ENCODE measurements around the gene MID1.
A peak's percentile ranks its signal among the peaks of the same experiment; 100 is the strongest.

Gene MID1

GRCh38 chrX:10524578-10524977 lies 95.8 kb downstream of the MID1 start:
- DNase-seq: no peak

- no peak for DNase-seq
Measured at GRCh38 chrX:10519761-10520160, 100.6 kb downstream of the MID1 start.

GRCh38 chrX:10519278-10519677 lies 101.1 kb downstream of the MID1 start:
- no peak for DNase-seq

- DNase-seq: no peak
Measured at GRCh38 chrX:10518073-10518472, 102.3 kb downstream of the MID1 start.

GRCh38 chrX:10516781-10517322 lies 103.5 kb downstream of the MID1 start:
- DNase-seq: no peak

- DNase-seq: no peak
Measured at GRCh38 chrX:10514891-10515290, 105.5 kb downstream of the MID1 start.

GRCh38 chrX:10513974-10514373 lies 106.4 kb downstream of the MID1 start:
- no peak for DNase-seq

GRCh38 chrX:10512741-10513140 lies 107.6 kb downstream of the MID1 start:
- no peak for DNase-seq

GRCh38 chrX:10512258-10512657 lies 108.1 kb downstream of the MID1 start:
- peak; percentile 19 for DNase-seq

GRCh38 chrX:10509397-10509796 lies 111.0 kb downstream of the MID1 start:
- no peak for DNase-seq

GRCh38 chrX:10508891-10509290 lies 111.5 kb downstream of the MID1 start:
- no peak for DNase-seq

GRCh38 chrX:10507876-10508275 lies 112.5 kb downstream of the MID1 start:
- DNase-seq: peak; percentile 40

- no peak for DNase-seq
Measured at GRCh38 chrX:10507181-10507580, 113.2 kb downstream of the MID1 start.

- DNase-seq: peak; percentile 46
Measured at GRCh38 chrX:10506781-10507180, 113.6 kb downstream of the MID1 start.

- DNase-seq: no peak
Measured at GRCh38 chrX:10505726-10506125, 114.7 kb downstream of the MID1 start.

GRCh38 chrX:10502961-10503360 lies 117.4 kb downstream of the MID1 start:
- DNase-seq: no peak

- DNase-seq: no peak
Measured at GRCh38 chrX:10501611-10502010, 118.8 kb downstream of the MID1 start.

GRCh38 chrX:10496345-10496965 lies 123.9 kb downstream of the MID1 start:
- DNase-seq: no peak

GRCh38 chrX:10495677-10496076 lies 124.7 kb downstream of the MID1 start:
- DNase-seq: peak; percentile 0

GRCh38 chrX:10492250-10492649 lies 128.1 kb downstream of the MID1 start:
- DNase-seq: no peak

- DNase-seq: no peak
Measured at GRCh38 chrX:10486373-10486772, 134.0 kb downstream of the MID1 start.

- no peak for DNase-seq
Measured at GRCh38 chrX:10485326-10485725, 135.1 kb downstream of the MID1 start.

- no peak for DNase-seq
Measured at GRCh38 chrX:10484683-10485247, 135.6 kb downstream of the MID1 start.

GRCh38 chrX:10483191-10483831 lies 137.1 kb downstream of the MID1 start:
- DNase-seq: no peak
